Fibroblast of peridontal ligament (primary cell): ENCODE results near the gene INPP5B.

Experiments
- DNase-seq: peaks from one replicate; pipeline ENCODE4 v3.0.0-alpha.2; 2010; ENCODE audit errors: extremely low read depth

Gene INPP5B

GRCh38 chr1:37872692-37873091 lies 74.2 kb downstream of the INPP5B start:
- no peak for DNase-seq

- no peak for DNase-seq
Measured at GRCh38 chr1:37868466-37868865, 78.4 kb downstream of the INPP5B start.

- no peak for DNase-seq
Measured at GRCh38 chr1:37867784-37868183, 79.1 kb downstream of the INPP5B start.

- DNase-seq = no peak
Measured at GRCh38 chr1:37866491-37866890, 80.4 kb downstream of the INPP5B start.

GRCh38 chr1:37865348-37866120 lies 81.3 kb downstream of the INPP5B start:
- peak; percentile 33 for DNase-seq

GRCh38 chr1:37862330-37862729 lies 84.5 kb downstream of the INPP5B start:
- no peak for DNase-seq

- DNase-seq = no peak
Measured at GRCh38 chr1:37861151-37861550, 85.7 kb downstream of the INPP5B start.

- no peak for DNase-seq
Measured at GRCh38 chr1:37860346-37860666, 86.5 kb downstream of the INPP5B start.

- DNase-seq = peak; percentile 95
Measured at GRCh38 chr1:37859507-37860345, 87.1 kb downstream of the INPP5B start, which contains the start of gene MTF1. MTF1 (minus strand) TSS chr1:37859592; CDS start chr1:37857658, 1,934 bp downstream.

- DNase-seq = peak; percentile 29
Measured at GRCh38 chr1:37858931-37859506, 87.8 kb downstream of the INPP5B start.

- no peak for DNase-seq
Measured at GRCh38 chr1:37854406-37854805, 92.4 kb downstream of the INPP5B start.

- DNase-seq = no peak
Measured at GRCh38 chr1:37853157-37853556, 93.7 kb downstream of the INPP5B start.

- DNase-seq = peak; percentile 19
Measured at GRCh38 chr1:37851782-37852210, 95.1 kb downstream of the INPP5B start.

- no peak for DNase-seq
Measured at GRCh38 chr1:37851262-37851661, 95.6 kb downstream of the INPP5B start.

- DNase-seq = peak; percentile 37
Measured at GRCh38 chr1:37850352-37850955, 96.4 kb downstream of the INPP5B start.

GRCh38 chr1:37849480-37849879 lies 97.4 kb downstream of the INPP5B start:
- no peak for DNase-seq

GRCh38 chr1:37846647-37847339 lies 100.1 kb downstream of the INPP5B start:
- DNase-seq = no peak

- DNase-seq = no peak
Measured at GRCh38 chr1:37845786-37846185, 101.1 kb downstream of the INPP5B start.

- no peak for DNase-seq
Measured at GRCh38 chr1:37845049-37845646, 101.7 kb downstream of the INPP5B start.

GRCh38 chr1:37844536-37844935 lies 102.3 kb downstream of the INPP5B start:
- DNase-seq = no peak

GRCh38 chr1:37841652-37842051 lies 105.2 kb downstream of the INPP5B start:
- no peak for DNase-seq
